Measurements from ENCODE around the gene RNF152.

RNF152 gene

GRCh38 chr18:61892683-61893308 lies at the start of gene RNF152:
TSS of gene RNF152 (minus strand) at chr18:61893007. CDS start at chr18:61816463, 76,544 bp downstream.
- peaks cover 79% of the 10 kb centered on the region for H3K27me3 Mint-ChIP-seq
- no peaks in the 10 kb centered on the region for H3K9me3 Mint-ChIP-seq
- CTCF ChIA-PET: interaction anchor here (1.9 kb wide), 1 partner anchor 313 kb away, joined by 5 read pairs; no protein-coding TSS in a partner anchor
- peak within 1 kb of the TSS; percentile 76 for H3K4me3 Mint-ChIP-seq
- DNase-seq: peak; percentile 37
- no peaks in the 10 kb centered on the region for H3K36me3 Mint-ChIP-seq
- no peak within 1 kb of the TSS for H3K27ac Mint-ChIP-seq
- H3K4me1 Mint-ChIP-seq: peaks cover 18% of the 10 kb centered on the region

- H3K4me1 Mint-ChIP-seq: peaks cover 16% of the 10 kb centered on the region
- peaks cover 4% of the 10 kb centered on the region for H3K36me3 Mint-ChIP-seq
- peaks cover 5% of the 10 kb centered on the region for H3K9me3 Mint-ChIP-seq
- DNase-seq: no peak
- H3K4me3 Mint-ChIP-seq: peak overlapping the region; percentile 3
- H3K27ac Mint-ChIP-seq: peak overlapping the region; percentile 79
- CTCF ChIA-PET: interaction anchor here (1.3 kb wide), 1 partner anchor 9 kb away, joined by 3 read pairs; no protein-coding TSS in a partner anchor
- peaks cover 4% of the 10 kb centered on the region for H3K27me3 Mint-ChIP-seq
Observed at GRCh38 chr18:61941948-61942471, 49.2 kb upstream of the RNF152 start.

GRCh38 chr18:61939046-61939674 lies 46.4 kb upstream of the RNF152 start:
- no peak overlapping the region for H3K27ac Mint-ChIP-seq
- no peak overlapping the region for H3K4me3 Mint-ChIP-seq
- peaks cover 4% of the 10 kb centered on the region for H3K36me3 Mint-ChIP-seq
- CTCF ChIA-PET: no interaction called here
- peaks cover 5% of the 10 kb centered on the region for H3K9me3 Mint-ChIP-seq
- peaks cover 16% of the 10 kb centered on the region for H3K4me1 Mint-ChIP-seq
- no peak for DNase-seq
- peaks cover 4% of the 10 kb centered on the region for H3K27me3 Mint-ChIP-seq

GRCh38 chr18:61935362-61935761 lies 42.6 kb upstream of the RNF152 start:
- Mint-ChIP-seq H3K27ac (no peak overlapping the region), H3K4me1 (no peaks in the 10 kb centered on the region), H3K9me3 (no peaks in the 10 kb centered on the region), H3K36me3 (no peaks in the 10 kb centered on the region), H3K27me3 (peaks cover 4% of the 10 kb centered on the region), H3K4me3 (no peak overlapping the region)
- CTCF ChIA-PET: no interaction called here
- DNase-seq: no peak

- peaks cover 4% of the 10 kb centered on the region for H3K36me3 Mint-ChIP-seq
- DNase-seq: no peak
- H3K27me3 Mint-ChIP-seq: peaks cover 4% of the 10 kb centered on the region
- CTCF ChIA-PET: interaction anchor here (0.6 kb wide), 1 partner anchor 200 kb away, joined by 4 read pairs; no protein-coding TSS in a partner anchor
- H3K9me3 Mint-ChIP-seq: peaks cover 11% of the 10 kb centered on the region
- no peak overlapping the region for H3K27ac Mint-ChIP-seq
- peaks cover 7% of the 10 kb centered on the region for H3K4me1 Mint-ChIP-seq
- no peak overlapping the region for H3K4me3 Mint-ChIP-seq
Observed at GRCh38 chr18:61931654-61932379, 39.0 kb upstream of the RNF152 start.

- DNase-seq: no peak
- Mint-ChIP-seq H3K27me3 (no peaks in the 10 kb centered on the region), H3K27ac (no peak overlapping the region), H3K4me1 (peaks cover 17% of the 10 kb centered on the region), H3K4me3 (no peak overlapping the region), H3K9me3 (peaks cover 11% of the 10 kb centered on the region), H3K36me3 (peaks cover 4% of the 10 kb centered on the region)
- CTCF ChIA-PET: no interaction called here
Observed at GRCh38 chr18:61929881-61930640, 37.3 kb upstream of the RNF152 start.

- CTCF ChIA-PET: no interaction called here
- H3K36me3 Mint-ChIP-seq: peaks cover 4% of the 10 kb centered on the region
- H3K4me3 Mint-ChIP-seq: no peak overlapping the region
- H3K27ac Mint-ChIP-seq: no peak overlapping the region
- peaks cover 11% of the 10 kb centered on the region for H3K9me3 Mint-ChIP-seq
- no peaks in the 10 kb centered on the region for H3K27me3 Mint-ChIP-seq
- peak; percentile 40 for DNase-seq
- peaks cover 17% of the 10 kb centered on the region for H3K4me1 Mint-ChIP-seq
Observed at GRCh38 chr18:61926532-61926931, 33.7 kb upstream of the RNF152 start.

GRCh38 chr18:61924550-61924949 lies 31.7 kb upstream of the RNF152 start:
- H3K36me3 Mint-ChIP-seq: peaks cover 4% of the 10 kb centered on the region
- DNase-seq: no peak
- H3K4me1 Mint-ChIP-seq: peaks cover 17% of the 10 kb centered on the region
- no peak overlapping the region for H3K4me3 Mint-ChIP-seq
- no peaks in the 10 kb centered on the region for H3K27me3 Mint-ChIP-seq
- H3K27ac Mint-ChIP-seq: no peak overlapping the region
- CTCF ChIA-PET: no interaction called here
- peaks cover 9% of the 10 kb centered on the region for H3K9me3 Mint-ChIP-seq

- CTCF ChIA-PET: no interaction called here
- Mint-ChIP-seq H3K36me3 (no peaks in the 10 kb centered on the region), H3K4me3 (no peak overlapping the region), H3K9me3 (no peaks in the 10 kb centered on the region), H3K27ac (no peak overlapping the region), H3K27me3 (no peaks in the 10 kb centered on the region), H3K4me1 (peaks cover 16% of the 10 kb centered on the region)
- no peak for DNase-seq
Observed at GRCh38 chr18:61922435-61922834, 29.6 kb upstream of the RNF152 start.

- H3K4me3 Mint-ChIP-seq: no peak overlapping the region
- H3K9me3 Mint-ChIP-seq: no peaks in the 10 kb centered on the region
- H3K36me3 Mint-ChIP-seq: no peaks in the 10 kb centered on the region
- peaks cover 10% of the 10 kb centered on the region for H3K4me1 Mint-ChIP-seq
- no peak overlapping the region for H3K27ac Mint-ChIP-seq
- no peak for DNase-seq
- no peaks in the 10 kb centered on the region for H3K27me3 Mint-ChIP-seq
- CTCF ChIA-PET: no interaction called here
Observed at GRCh38 chr18:61921621-61922235, 28.9 kb upstream of the RNF152 start.

GRCh38 chr18:61917818-61918217 lies 25.0 kb upstream of the RNF152 start:
- H3K27ac Mint-ChIP-seq: no peak overlapping the region
- no peaks in the 10 kb centered on the region for H3K36me3 Mint-ChIP-seq
- no peaks in the 10 kb centered on the region for H3K4me1 Mint-ChIP-seq
- no peaks in the 10 kb centered on the region for H3K9me3 Mint-ChIP-seq
- peaks cover 17% of the 10 kb centered on the region for H3K27me3 Mint-ChIP-seq
- DNase-seq: no peak
- CTCF ChIA-PET: no interaction called here
- no peak overlapping the region for H3K4me3 Mint-ChIP-seq

- DNase-seq: no peak
- H3K27ac Mint-ChIP-seq: no peak overlapping the region
- H3K4me1 Mint-ChIP-seq: no peaks in the 10 kb centered on the region
- CTCF ChIA-PET: no interaction called here
- H3K9me3 Mint-ChIP-seq: no peaks in the 10 kb centered on the region
- no peaks in the 10 kb centered on the region for H3K36me3 Mint-ChIP-seq
- H3K4me3 Mint-ChIP-seq: no peak overlapping the region
- H3K27me3 Mint-ChIP-seq: peaks cover 35% of the 10 kb centered on the region
Observed at GRCh38 chr18:61912476-61912875, 19.7 kb upstream of the RNF152 start.

GRCh38 chr18:61910101-61910500 lies 17.3 kb upstream of the RNF152 start:
- Mint-ChIP-seq H3K27me3 (peaks cover 28% of the 10 kb centered on the region), H3K9me3 (no peaks in the 10 kb centered on the region), H3K4me3 (no peak overlapping the region), H3K36me3 (no peaks in the 10 kb centered on the region), H3K4me1 (no peaks in the 10 kb centered on the region), H3K27ac (no peak overlapping the region)
- CTCF ChIA-PET: no interaction called here
- DNase-seq: no peak

- CTCF ChIA-PET: no interaction called here
- no peak for DNase-seq
- no peaks in the 10 kb centered on the region for H3K36me3 Mint-ChIP-seq
- H3K9me3 Mint-ChIP-seq: no peaks in the 10 kb centered on the region
- H3K4me3 Mint-ChIP-seq: no peak overlapping the region
- H3K27me3 Mint-ChIP-seq: peaks cover 24% of the 10 kb centered on the region
- no peak overlapping the region for H3K27ac Mint-ChIP-seq
- no peaks in the 10 kb centered on the region for H3K4me1 Mint-ChIP-seq
Observed at GRCh38 chr18:61908661-61909060, 15.9 kb upstream of the RNF152 start.
